Measurements from ENCODE around the gene HEATR5A. TPM values are rescaled to one million over a fixed set of nuclear protein-coding genes. Genes with fewer than 3 reads are reported as not detected.

The HEATR5A gene
- total and polyA plus RNA-seq, 9 of the 15 experiments (the other 6 are each of a cell fraction or from before 2014, with no cell fraction given), result 8.0 to 50.9 (median 23.0) TPM

DNA sequence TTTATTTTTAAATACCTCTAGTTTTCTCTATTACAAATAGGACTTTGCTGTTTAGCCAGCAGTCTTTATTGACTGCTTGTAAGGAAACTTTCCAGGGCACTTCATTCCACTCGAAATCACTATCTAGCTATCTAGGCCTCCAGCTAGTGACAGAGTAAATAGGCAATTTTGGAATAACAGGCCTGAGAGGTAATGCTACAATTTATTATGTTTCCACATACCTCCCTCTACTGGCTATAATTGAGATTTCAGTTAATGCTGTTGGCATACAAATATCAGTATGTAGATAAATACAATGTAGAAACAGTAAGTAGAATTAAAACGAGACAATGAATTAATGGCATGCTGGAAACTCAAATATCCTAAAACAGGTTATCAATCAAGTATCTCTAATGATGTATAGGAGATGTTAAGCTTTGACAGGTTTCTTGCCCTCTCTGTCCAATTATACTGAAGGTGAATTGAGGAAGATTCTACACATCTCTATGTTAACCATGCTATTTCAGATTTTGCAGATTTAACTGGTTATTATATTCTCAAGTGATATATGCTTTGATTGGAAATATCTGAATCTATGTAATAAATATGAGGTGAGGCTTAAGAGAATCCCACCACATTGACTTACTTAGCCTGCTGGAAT, 29.7 kb upstream of the HEATR5A start:
- no TSS peak for BruUV-seq (replicated peaks)
- H3K9me1 ChIP-seq (ENCODE audit: control insufficient read depth, insufficient read depth, low read length), result no peaks in the 10 kb centered on the region
- H3K9ac ChIP-seq (ENCODE audit: insufficient read depth in 1 of 2, low read depth in 2 of 2, low read length in 2 of 2), result no peak overlapping the region
- 9% methylated on average over 2 of the region's 2 CpGs for WGBS (ENCODE audit: insufficient coverage, low coverage, missing lambda C conversion rate)
- no peak overlapping the region for H2AFZ ChIP-seq (ENCODE audit: low read depth, low read length)
- no peaks in the 10 kb centered on the region for H4K20me1 ChIP-seq (replicated peaks; ENCODE audit: control insufficient read depth, insufficient read depth, low read length)
- no peaks in the 10 kb centered on the region for H3K27me3 ChIP-seq (ENCODE audit: control insufficient read depth in 2 of 2, insufficient read depth in 2 of 2, low read length in 2 of 2)
- peaks cover 10% of the 10 kb centered on the region; the same call in 2 of the 3 replicates for H3K79me2 ChIP-seq (ENCODE audit: control insufficient read depth, insufficient read depth, low read length)
- peaks cover 39% of the 10 kb centered on the region; the same call in 2 of the 3 replicates for H3K36me3 ChIP-seq (ENCODE audit: control insufficient read depth, insufficient read depth, low read length)
- POLR2A ChIA-PET, result interaction anchor here (0.5 to 0.6 kb wide), 2 partner anchors 13 to 57 kb away, joined by 3 to 4 read pairs; no protein-coding TSS in a partner anchor
- in situ Hi-C loops (cut with MboI) (no loop called here), intact Hi-C loops (cut with micrococcal nuclease) (loop anchor here (5.0 kb wide), 1 partner anchor 93 kb away; no protein-coding TSS in a partner anchor)
- TF ChIP-seq, protein P1, sequence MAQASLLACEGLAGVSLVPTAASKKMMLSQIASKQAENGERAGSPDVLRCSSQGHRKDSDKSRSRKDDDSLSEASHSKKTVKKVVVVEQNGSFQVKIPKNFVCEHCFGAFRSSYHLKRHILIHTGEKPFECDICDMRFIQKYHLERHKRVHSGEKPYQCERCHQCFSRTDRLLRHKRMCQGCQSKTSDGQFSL (CRISPR knock-in tag; IDR thresholded peaks at IDR 0.05), result no peak
- TF ChIP-seq, protein P1 (tag; IDR thresholded peaks at IDR 0.05), result no peak
- TF ChIP-seq, protein P2, sequence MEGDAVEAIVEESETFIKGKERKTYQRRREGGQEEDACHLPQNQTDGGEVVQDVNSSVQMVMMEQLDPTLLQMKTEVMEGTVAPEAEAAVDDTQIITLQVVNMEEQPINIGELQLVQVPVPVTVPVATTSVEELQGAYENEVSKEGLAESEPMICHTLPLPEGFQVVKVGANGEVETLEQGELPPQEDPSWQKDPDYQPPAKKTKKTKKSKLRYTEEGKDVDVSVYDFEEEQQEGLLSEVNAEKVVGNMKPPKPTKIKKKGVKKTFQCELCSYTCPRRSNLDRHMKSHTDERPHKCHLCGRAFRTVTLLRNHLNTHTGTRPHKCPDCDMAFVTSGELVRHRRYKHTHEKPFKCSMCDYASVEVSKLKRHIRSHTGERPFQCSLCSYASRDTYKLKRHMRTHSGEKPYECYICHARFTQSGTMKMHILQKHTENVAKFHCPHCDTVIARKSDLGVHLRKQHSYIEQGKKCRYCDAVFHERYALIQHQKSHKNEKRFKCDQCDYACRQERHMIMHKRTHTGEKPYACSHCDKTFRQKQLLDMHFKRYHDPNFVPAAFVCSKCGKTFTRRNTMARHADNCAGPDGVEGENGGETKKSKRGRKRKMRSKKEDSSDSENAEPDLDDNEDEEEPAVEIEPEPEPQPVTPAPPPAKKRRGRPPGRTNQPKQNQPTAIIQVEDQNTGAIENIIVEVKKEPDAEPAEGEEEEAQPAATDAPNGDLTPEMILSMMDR (IDR thresholded peaks at IDR 0.05 in 2 of 3, conservative IDR thresholded peaks at IDR 0.05 in 1 of 3; ENCODE audit: insufficient read depth in 2 of 3, low read depth in 1 of 3, low read length in 3 of 3), result peak in 2 of 3 experiments; percentile 32 to 63; a peak in 3 of 6 replicates
- peak; percentile 29 to 58; a peak in 3 of 4 replicates for TF ChIP-seq RAD21 (CRISPR knock-in tag; conservative IDR thresholded peaks at IDR 0.05 in 1 of 2, IDR thresholded peaks at IDR 0.05 in 1 of 2)
- TF ChIP-seq, protein P3, sequence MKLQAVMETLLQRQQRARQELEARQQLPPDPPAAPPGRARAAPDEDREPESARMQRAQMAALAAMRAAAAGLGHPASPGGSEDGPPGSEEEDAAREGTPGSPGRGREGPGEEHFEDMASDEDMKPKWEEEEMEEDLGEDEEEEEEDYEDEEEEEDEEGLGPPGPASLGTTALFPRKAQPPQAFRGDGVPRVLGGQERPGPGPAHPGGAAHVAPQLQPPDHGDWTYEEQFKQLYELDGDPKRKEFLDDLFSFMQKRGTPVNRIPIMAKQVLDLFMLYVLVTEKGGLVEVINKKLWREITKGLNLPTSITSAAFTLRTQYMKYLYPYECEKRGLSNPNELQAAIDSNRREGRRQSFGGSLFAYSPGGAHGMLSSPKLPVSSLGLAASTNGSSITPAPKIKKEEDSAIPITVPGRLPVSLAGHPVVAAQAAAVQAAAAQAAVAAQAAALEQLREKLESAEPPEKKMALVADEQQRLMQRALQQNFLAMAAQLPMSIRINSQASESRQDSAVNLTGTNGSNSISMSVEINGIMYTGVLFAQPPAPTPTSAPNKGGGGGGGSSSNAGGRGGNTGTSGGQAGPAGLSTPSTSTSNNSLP (IDR thresholded peaks at IDR 0.05; ENCODE audit: borderline replicate concordance, low read depth, low read length), result peak; percentile 79; the same call in 1 of the 2 replicates
- no peak overlapping the region for H3K27ac ChIP-seq (ENCODE audit: extremely low read depth, low read depth, low read length)
- H3K4me1 ChIP-seq (replicated peaks in 1 of 2; ENCODE audit: control insufficient read depth in 2 of 2, insufficient read depth in 2 of 2, low read length in 2 of 2), result peaks cover 0 to 11% of the 10 kb centered on the region in 2 experiments; a peak in 2 of 5 replicates
- DNase-seq (ENCODE audit: extremely low read depth in 1 of 4, low spot score in 3 of 4) (peak; percentile 12 to 28 (median 15)), FAIRE-seq (peak; percentile 49), ATAC-seq (peak; percentile 79)
- no peaks in the 10 kb centered on the region for H3K9me3 ChIP-seq (replicated peaks; ENCODE audit: control insufficient read depth, insufficient read depth, low read depth, low read length)
- H3K4me2 ChIP-seq (ENCODE audit: insufficient read depth, low read length), result no peak overlapping the region
- H3K4me3 ChIP-seq, result no peak overlapping the region
- CTCF ChIA-PET (ENCODE audit: low intra/inter-chr PET ratio), result no interaction called here
